NOMO-1 treated with dmso at 0.1 percent for 144 hours (cell line): ENCODE data around the gene KIF22.
"Not testable (repeated sequence)": the region's sequence is repeated elsewhere in the genome, so short reads cannot be mapped to it uniquely, and the experiment has no call there.

ENCODE experiments used
- DNase-seq: peaks from one replicate; lab custom pipeline; 2025; ENCODE audit not compliant: unreplicated experiment; lab: John Stamatoyannopoulos, UW

The KIF22 gene

GRCh38 chr16:29813644-29814562, 23.4 kb downstream of the KIF22 start:
- no peak for DNase-seq

- no peak for DNase-seq
Observed at GRCh38 chr16:29814592-29814991, 24.0 kb downstream of the KIF22 start.

- no peak for DNase-seq
Observed at GRCh38 chr16:29815032-29815721, 24.6 kb downstream of the KIF22 start.

GRCh38 chr16:29815793-29816693, 25.5 kb downstream of the KIF22 start, which contains the start of gene PAGR1:
PAGR1 (plus strand) TSS chr16:29816152; CDS start chr16:29816526, 374 bp downstream.
- DNase-seq, result peak; percentile 97

- DNase-seq, result peak; percentile 63
Observed at GRCh38 chr16:29816694-29817441, 26.3 kb downstream of the KIF22 start.

GRCh38 chr16:29818082-29818481, 27.5 kb downstream of the KIF22 start:
- no peak for DNase-seq

- no peak for DNase-seq
Observed at GRCh38 chr16:29819506-29819905, 29.0 kb downstream of the KIF22 start.

GRCh38 chr16:29820271-29820701, 29.7 kb downstream of the KIF22 start, which contains the start of gene MVP:
MVP (plus strand) TSS chr16:29820462; CDS start chr16:29830550, 10,088 bp downstream.
- DNase-seq, result peak; percentile 70

- DNase-seq, result no peak
Observed at GRCh38 chr16:29820730-29821642, 30.4 kb downstream of the KIF22 start.

GRCh38 chr16:29821643-29822115, 31.1 kb downstream of the KIF22 start:
- DNase-seq, result no peak

- DNase-seq, result no peak
Observed at GRCh38 chr16:29824589-29825144, 34.1 kb downstream of the KIF22 start.

- no peak for DNase-seq
Observed at GRCh38 chr16:29825145-29826044, 34.8 kb downstream of the KIF22 start.

GRCh38 chr16:29826342-29826695, 35.8 kb downstream of the KIF22 start:
- no peak for DNase-seq

- no peak for DNase-seq
Observed at GRCh38 chr16:29830774-29831173, 40.2 kb downstream of the KIF22 start.

GRCh38 chr16:29831490-29831889, 40.9 kb downstream of the KIF22 start:
- DNase-seq, result no peak

GRCh38 chr16:29833219-29833618, 42.7 kb downstream of the KIF22 start:
- DNase-seq, result not testable (repeated sequence)

- DNase-seq, result no peak
Observed at GRCh38 chr16:29834079-29834478, 43.5 kb downstream of the KIF22 start.

GRCh38 chr16:29835926-29836325, 45.4 kb downstream of the KIF22 start:
- DNase-seq, result no peak
